KOPT-K1 (cell line): ENCODE measurements around the gene BAIAP2L1.
"Not testable (repeated sequence)": the region's sequence is repeated elsewhere in the genome, so short reads cannot be mapped to it uniquely, and the experiment has no call there.

ENCODE experiments used
- H3K27ac ChIP-seq: fragments of 200-600 bp; sonication (generic); 2 replicates; pipeline ENCODE4 v1.5.1; 2016; ENCODE audit warnings: antibody characterized with exemption, mild to moderate bottlenecking, low read depth, low read length; ENCODE audit not compliant: poor library complexity, severe bottlenecking
- H3K36me3 ChIP-seq: fragments of 200-600 bp; sonication (generic); 2 replicates; pipeline ENCODE4 v1.5.1; 2017; ENCODE audit warnings: antibody characterized with exemption, mild to moderate bottlenecking, low read length, moderate library complexity; ENCODE audit not compliant: insufficient read depth
- H3K9me3 ChIP-seq: fragments of 200-600 bp; sonication (generic); 2 replicates; pipeline ENCODE4 v1.5.1; 2017; ENCODE audit warnings: antibody characterized with exemption, low read length, mild to moderate bottlenecking; ENCODE audit not compliant: insufficient read depth, poor library complexity, severe bottlenecking

BAIAP2L1 gene

GRCh38 chr7:98400542-98401340, at the start of gene BAIAP2L1:
TSS of gene BAIAP2L1 (minus strand) at chr7:98401090. CDS start at chr7:98400852, 238 bp downstream.
- no peaks in the 10 kb centered on the region for H3K36me3 ChIP-seq
- H3K9me3 ChIP-seq: no peaks in the 10 kb centered on the region
- H3K27ac ChIP-seq: no peak within 1 kb of the TSS

GRCh38 chr7:98448766-98449165, 47.9 kb upstream of the BAIAP2L1 start:
- peaks cover 18% of the 10 kb centered on the region for H3K9me3 ChIP-seq
- no peak overlapping the region for H3K27ac ChIP-seq
- H3K36me3 ChIP-seq: no peaks in the 10 kb centered on the region

GRCh38 chr7:98440992-98441391, 40.1 kb upstream of the BAIAP2L1 start:
- peaks cover 11% of the 10 kb centered on the region for H3K9me3 ChIP-seq
- H3K36me3 ChIP-seq, H3K27ac ChIP-seq: not testable (repeated sequence)

GRCh38 chr7:98439484-98439883, 38.6 kb upstream of the BAIAP2L1 start:
- no peaks in the 10 kb centered on the region for H3K36me3 ChIP-seq
- H3K9me3 ChIP-seq: peaks cover 11% of the 10 kb centered on the region
- H3K27ac ChIP-seq: no peak overlapping the region

- Histone ChIP-seq H3K36me3 (no peaks in the 10 kb centered on the region), H3K27ac (no peak overlapping the region)
Observed at GRCh38 chr7:98434087-98434486, 33.2 kb upstream of the BAIAP2L1 start.

GRCh38 chr7:98429799-98430198, 28.9 kb upstream of the BAIAP2L1 start:
- no peaks in the 10 kb centered on the region for H3K36me3 ChIP-seq
- no peak overlapping the region for H3K27ac ChIP-seq
- H3K9me3 ChIP-seq: no peaks in the 10 kb centered on the region

More at GRCh38 chr7:98434087-98434486, 33.2 kb upstream of the BAIAP2L1 start:
- no peaks in the 10 kb centered on the region for H3K9me3 ChIP-seq

- Histone ChIP-seq H3K36me3 (no peaks in the 10 kb centered on the region), H3K9me3 (no peaks in the 10 kb centered on the region), H3K27ac (no peak overlapping the region)
Observed at GRCh38 chr7:98423043-98423442, 22.2 kb upstream of the BAIAP2L1 start.

- H3K9me3 ChIP-seq: no peaks in the 10 kb centered on the region
- H3K27ac ChIP-seq: no peak overlapping the region
- no peaks in the 10 kb centered on the region for H3K36me3 ChIP-seq
Observed at GRCh38 chr7:98420966-98421612, 20.2 kb upstream of the BAIAP2L1 start.

GRCh38 chr7:98419988-98420387, 19.1 kb upstream of the BAIAP2L1 start:
- H3K9me3 ChIP-seq, H3K27ac ChIP-seq, H3K36me3 ChIP-seq: not testable (repeated sequence)

GRCh38 chr7:98419316-98419691, 18.4 kb upstream of the BAIAP2L1 start:
- not testable (repeated sequence) for H3K36me3 ChIP-seq, H3K27ac ChIP-seq, H3K9me3 ChIP-seq

- Histone ChIP-seq H3K27ac (no peak overlapping the region), H3K9me3 (no peaks in the 10 kb centered on the region), H3K36me3 (no peaks in the 10 kb centered on the region)
Observed at GRCh38 chr7:98418636-98419315, 17.9 kb upstream of the BAIAP2L1 start.

GRCh38 chr7:98418271-98418635, 17.4 kb upstream of the BAIAP2L1 start:
- Histone ChIP-seq H3K9me3 (no peaks in the 10 kb centered on the region), H3K36me3 (no peaks in the 10 kb centered on the region), H3K27ac (no peak overlapping the region)

- H3K9me3 ChIP-seq, H3K36me3 ChIP-seq, H3K27ac ChIP-seq: not testable (repeated sequence)
Observed at GRCh38 chr7:98417604-98418270, 16.8 kb upstream of the BAIAP2L1 start.

- H3K27ac ChIP-seq: no peak overlapping the region
- no peaks in the 10 kb centered on the region for H3K9me3 ChIP-seq
- no peaks in the 10 kb centered on the region for H3K36me3 ChIP-seq
Observed at GRCh38 chr7:98414205-98414900, 13.5 kb upstream of the BAIAP2L1 start.

GRCh38 chr7:98413655-98414054, 12.8 kb upstream of the BAIAP2L1 start:
- not testable (repeated sequence) for H3K27ac ChIP-seq, H3K9me3 ChIP-seq, H3K36me3 ChIP-seq
